GM23248 (cell line): ENCODE results near the gene SMIM13.

ENCODE experiments used
- EZH2 ChIP-seq: fragments of 200-600 bp; sonication (generic); IDR thresholded peaks from 2 replicates; pipeline ENCODE4 v1.6.1; 2018; ENCODE audit warnings: antibody characterized with exemption, mild to moderate bottlenecking; ENCODE audit not compliant: insufficient read depth, poor library complexity, severe bottlenecking
- EZH2phosphoT487 ChIP-seq: fragments of 200-600 bp; sonication (generic); IDR thresholded peaks from 2 replicates; pipeline ENCODE4 v1.6.1; 2018; ENCODE audit warnings: antibody characterized with exemption, moderate library complexity, mild to moderate bottlenecking, low read depth; ENCODE audit not compliant: insufficient read depth

- TF ChIP-seq EZH2 (no peak), EZH2phosphoT487 (no peak)
Observed at GRCh38 chr6:11085758-11086435, 7.7 kb upstream of the SMIM13 start.
